Fibroblast of lung (primary cell): ENCODE results near the gene ZNF556. TPM values are rescaled to one million over a fixed set of nuclear protein-coding genes. Genes with fewer than 3 reads are reported as not detected.

ENCODE experiments used
- DNase-seq, 2 donors: peaks; one replicate each; pipeline versions ENCODE4 v3.0.0 to v3.0.0-alpha.2; 2010; ENCODE audit warnings: low read depth in 2 of 2
- H2AFZ ChIP-seq: 2 replicates; pipeline ENCODE4 v1.5.1; 2012; ENCODE audit warnings: low read length, control low read depth, inconsistent platforms
- H3K27ac ChIP-seq: 2 replicates; pipeline ENCODE4 v1.5.1; 2011; ENCODE audit warnings: low read length, control low read depth; ENCODE audit not compliant: insufficient read depth
- H3K27me3 ChIP-seq: 2 replicates; pipeline ENCODE4 v1.5.1; 2011; ENCODE audit warnings: mild to moderate bottlenecking, low read length; ENCODE audit not compliant: control insufficient read depth, insufficient read depth
- H3K36me3 ChIP-seq: 2 replicates; pipeline ENCODE4 v1.5.1; 2011; ENCODE audit warnings: low read length; ENCODE audit not compliant: control insufficient read depth, insufficient read depth
- H3K4me1 ChIP-seq: 2 replicates; pipeline ENCODE4 v1.5.1; 2011; ENCODE audit warnings: low read length; ENCODE audit not compliant: control insufficient read depth, insufficient read depth; ENCODE audit errors: extremely low read depth
- H3K4me2 ChIP-seq: 2 replicates; pipeline ENCODE4 v1.5.1; 2011; ENCODE audit warnings: low read length, control low read depth; ENCODE audit not compliant: insufficient read depth; ENCODE audit errors: extremely low read depth
- H3K4me3 ChIP-seq, 4 experiments: fragments of 200-600 bp in 1 of 4; sonication (generic) in 1 of 4; replicated peaks in 1 of 4; 2 replicates each; pipeline ENCODE4 v1.5.1; 2011 to 2016; ENCODE audit warnings: low read length in 4 of 4, low read depth in 3 of 4, mild to moderate bottlenecking in 3 of 4, control low read depth in 2 of 4, inconsistent platforms in 1 of 4, mixed read lengths in 1 of 4; ENCODE audit not compliant: insufficient read depth in 1 of 4; ENCODE audit errors: control extremely low read depth in 1 of 4
- H3K79me2 ChIP-seq: 2 replicates; pipeline ENCODE4 v1.5.1; 2012; ENCODE audit warnings: mild to moderate bottlenecking, low read length, inconsistent platforms; ENCODE audit not compliant: control insufficient read depth, insufficient read depth
- H3K9ac ChIP-seq: 2 replicates; pipeline ENCODE4 v1.5.1; 2011; ENCODE audit warnings: mild to moderate bottlenecking, low read length, control low read depth; ENCODE audit not compliant: insufficient read depth
- H3K9me3 ChIP-seq: 2 replicates; pipeline ENCODE4 v1.5.1; 2012; ENCODE audit warnings: low read depth, low read length; ENCODE audit not compliant: control insufficient read depth, insufficient read depth
- H4K20me1 ChIP-seq: 2 replicates; pipeline ENCODE4 v1.5.1; 2011; ENCODE audit warnings: low read length; ENCODE audit not compliant: control insufficient read depth, insufficient read depth; ENCODE audit errors: extremely low read depth
- CTCF ChIP-seq, 2 donors: IDR thresholded peaks in 1 of 2; conservative IDR thresholded peaks in 1 of 2; 1 replicate in 1 of 2; 2 replicates in 1 of 2; pipeline ENCODE4 v1.5.1; 2011 to 2012; ENCODE audit warnings: low read length in 2 of 2, control low read depth in 1 of 2, inconsistent platforms in 1 of 2, low read depth in 1 of 2, mild to moderate bottlenecking in 1 of 2
- EZH2 ChIP-seq: IDR thresholded peaks from 2 replicates; pipeline ENCODE4 v1.5.1; 2012; ENCODE audit warnings: low read length, control low read depth, mild to moderate bottlenecking; ENCODE audit errors: missing control alignments
- polyA plus RNA-seq, 2 donors: library from polyadenylated mRNA; depleted of rRNA in 1 of 2; stranded (reverse) in 1 of 2; unstranded in 1 of 2; fragments of >200 nt; gene quantifications; 2 replicates each; pipeline ENCODE4 v1.2.1, GENCODE V29; 2011 to 2012; ENCODE audit warnings: missing spikeins in 1 of 2
- total RNA-seq: library from RNA; depleted of rRNA; stranded (reverse); fragments of >200 nt; gene quantifications from 2 replicates; pipeline ENCODE4 v1.2.1, GENCODE V29; 2014

The ZNF556 gene
- total and polyA plus RNA-seq, 2 donors (not counting 1 experiment from before 2014, with no cell fraction given): 0.09 to 0.17 TPM

GRCh38 chr19:2858864-2859263, 8.3 kb upstream of the ZNF556 start:
- no peak for DNase-seq
- H3K9me3 ChIP-seq: peaks cover 3% of the 10 kb centered on the region
- no peaks in the 10 kb centered on the region for H3K27me3 ChIP-seq

GRCh38 chr19:2863816-2864215, 3.3 kb upstream of the ZNF556 start:
- Histone ChIP-seq H3K4me1 (no peaks in the 10 kb centered on the region), H4K20me1 (no peaks in the 10 kb centered on the region), H3K9me3 (no peaks in the 10 kb centered on the region), H2AFZ (no peak overlapping the region), H3K4me3 (no peak overlapping the region), H3K79me2 (no peaks in the 10 kb centered on the region), H3K9ac (no peak overlapping the region), H3K27me3 (no peaks in the 10 kb centered on the region), H3K4me2 (no peak overlapping the region), H3K27ac (no peak overlapping the region), H3K36me3 (no peaks in the 10 kb centered on the region)
- DNase-seq: no peak
- no peak for TF ChIP-seq EZH2

More at GRCh38 chr19:2858864-2859263, 8.3 kb upstream of the ZNF556 start:
- no peak overlapping the region for H3K4me3 ChIP-seq
- H3K4me2 ChIP-seq: no peak overlapping the region
- H3K79me2 ChIP-seq: no peaks in the 10 kb centered on the region
- no peak for TF ChIP-seq EZH2
- TF ChIP-seq CTCF (conservative IDR thresholded peaks at IDR 0.05 in 1 of 2, IDR thresholded peaks at IDR 0.05 in 1 of 2; ENCODE audit: low read depth in 1 of 2, low read length in 2 of 2): no peak
- no peaks in the 10 kb centered on the region for H4K20me1 ChIP-seq
- no peak overlapping the region for H3K27ac ChIP-seq
- no peak overlapping the region for H2AFZ ChIP-seq
- no peaks in the 10 kb centered on the region for H3K4me1 ChIP-seq
- H3K9ac ChIP-seq: no peak overlapping the region
- H3K36me3 ChIP-seq: no peaks in the 10 kb centered on the region

DNA sequence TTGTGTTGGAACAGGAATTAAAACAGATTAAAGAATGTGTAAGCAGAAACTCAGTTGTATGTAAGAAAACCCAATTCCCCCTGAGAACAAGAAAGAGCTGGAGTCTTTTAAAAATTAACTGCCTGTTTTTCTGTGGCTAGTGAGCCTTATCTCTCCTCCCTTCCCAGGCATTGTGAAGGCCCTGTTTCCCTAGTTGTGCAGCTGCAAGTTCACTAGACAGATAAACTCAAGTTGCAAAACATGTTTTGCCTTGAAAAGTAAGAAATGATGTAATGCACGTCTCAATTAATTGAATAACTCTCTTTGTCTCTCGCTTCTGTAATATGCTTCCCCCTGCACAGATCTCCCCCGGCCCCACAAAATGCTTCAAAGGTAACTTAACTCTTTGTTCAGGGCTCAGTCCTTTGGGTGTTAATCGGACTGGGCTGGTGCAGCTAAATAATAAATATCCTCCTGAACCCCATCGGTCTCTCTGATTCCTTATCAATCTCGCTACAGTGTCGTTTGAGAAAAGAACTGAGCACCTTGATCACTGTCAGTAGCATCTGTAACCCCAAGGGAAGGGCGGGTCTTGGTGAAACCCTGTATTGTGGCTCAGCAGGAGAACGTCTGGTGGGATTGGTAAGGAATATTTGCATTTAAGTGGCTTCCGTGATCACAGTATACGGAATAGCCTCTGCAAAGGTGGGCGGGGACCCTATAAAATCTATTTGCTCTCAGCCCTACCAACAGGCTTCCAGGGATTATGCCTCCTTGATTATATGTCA, 1.6 kb upstream of the ZNF556 start:
- H3K27me3 ChIP-seq: no peaks in the 10 kb centered on the region
- no peak overlapping the region for H3K4me2 ChIP-seq
- H3K9me3 ChIP-seq: no peaks in the 10 kb centered on the region
- H3K27ac ChIP-seq: no peak overlapping the region
- H3K4me3 ChIP-seq: no peak overlapping the region
- H4K20me1 ChIP-seq: no peaks in the 10 kb centered on the region
- no peak overlapping the region for H3K9ac ChIP-seq
- DNase-seq: no peak
- no peaks in the 10 kb centered on the region for H3K4me1 ChIP-seq
- H3K36me3 ChIP-seq: no peaks in the 10 kb centered on the region
- TF ChIP-seq CTCF (conservative IDR thresholded peaks at IDR 0.05 in 1 of 2, IDR thresholded peaks at IDR 0.05 in 1 of 2; ENCODE audit: low read depth in 1 of 2, low read length in 2 of 2): no peak
- no peak for TF ChIP-seq EZH2
- H3K79me2 ChIP-seq: no peaks in the 10 kb centered on the region
- no peak overlapping the region for H2AFZ ChIP-seq
